WTC11 (cell line): Measurements from ENCODE around the gene MYO6. TPM values are rescaled to one million over a fixed set of nuclear protein-coding genes. Genes with fewer than 3 reads are reported as not detected.

Source experiments
- ATAC-seq: fragments of 200-7000 bp; cut with Tn5 transposase; 2 replicates; pipeline ENCODE4 v1.10.0; 2021; ENCODE audit warnings: mild to moderate bottlenecking, moderate library complexity
- CTCF ChIA-PET: fragments of 300-600 bp; sonication (Branson Sonifier 250); formaldehyde crosslinking; loops from one replicate; lab custom pipeline; 2021; ENCODE audit warnings: antibody characterized with exemption; lab: Charles Lee
- POLR2A ChIA-PET: fragments of 350-600 bp; sonication (Branson Sonifier 250); formaldehyde crosslinking; loops from one replicate; lab custom pipeline; 2021; ENCODE audit warnings: antibody characterized with exemption; lab: Charles Lee
- DNase-seq: peaks from one replicate; pipeline ENCODE4 v3.0.0; 2021; ENCODE audit warnings: low spot score
- H3K27ac Mint-ChIP-seq: 2 replicates; pipeline ENCODE4 v1.8.0; 2021; ENCODE audit warnings: mixed read lengths
- H3K27me3 Mint-ChIP-seq: 2 replicates; pipeline ENCODE4 v1.8.0; 2021; ENCODE audit warnings: low read depth, mild to moderate bottlenecking, moderate library complexity, mixed read lengths
- H3K36me3 Mint-ChIP-seq: 2 replicates; pipeline ENCODE4 v1.8.0; 2021; ENCODE audit warnings: mixed read lengths
- H3K4me1 Mint-ChIP-seq: 2 replicates; pipeline ENCODE4 v1.8.0; 2022; ENCODE audit warnings: mixed read lengths
- H3K4me3 Mint-ChIP-seq: 2 replicates; pipeline ENCODE4 v1.8.0; 2021; ENCODE audit warnings: mild to moderate bottlenecking, moderate library complexity, mixed read lengths
- H3K9me3 Mint-ChIP-seq: 2 replicates; pipeline ENCODE4 v1.8.0; 2021; ENCODE audit warnings: mixed read lengths
- CREB1 ChIP-seq: sonication (generic); formaldehyde crosslinking; IDR thresholded peaks from 2 replicates; pipeline ENCODE4 v1.8.0; 2023; ENCODE audit warnings: mild to moderate bottlenecking, missing genetic modification reagents
- CREM ChIP-seq: sonication (generic); formaldehyde crosslinking; IDR thresholded peaks from 2 replicates; pipeline ENCODE4 v1.8.1; 2022; ENCODE audit warnings: mild to moderate bottlenecking, missing genetic modification reagents, moderate library complexity
- EMX1 ChIP-seq: fragments of 250-450 bp; sonication (Bioruptor Pico); IDR thresholded peaks from 2 replicates; pipeline ENCODE4 v1.8.0; 2021; ENCODE audit warnings: mild to moderate bottlenecking
- FOXJ3 ChIP-seq: sonication (generic); formaldehyde crosslinking; IDR thresholded peaks from 2 replicates; pipeline ENCODE4 v1.9.0; 2021; ENCODE audit warnings: missing genetic modification reagents, mild to moderate bottlenecking, borderline replicate concordance
- KAT7 ChIP-seq: sonication (generic); formaldehyde crosslinking; IDR thresholded peaks from 2 replicates; pipeline ENCODE4 v1.8.1; 2023; ENCODE audit warnings: missing genetic modification reagents, mild to moderate bottlenecking, borderline replicate concordance
- NFE2L1 ChIP-seq: sonication (generic); formaldehyde crosslinking; IDR thresholded peaks from 2 replicates; pipeline ENCODE4 v1.8.1; 2023; ENCODE audit warnings: missing genetic modification reagents
- NFYB ChIP-seq: sonication (generic); formaldehyde crosslinking; conservative IDR thresholded peaks from 2 replicates; pipeline ENCODE4 v1.8.0; 2022; ENCODE audit warnings: low read depth, missing genetic modification reagents
- RELA ChIP-seq: sonication (generic); formaldehyde crosslinking; IDR thresholded peaks from 2 replicates; pipeline ENCODE4 v1.8.1; 2022; ENCODE audit warnings: missing genetic modification reagents, mild to moderate bottlenecking, borderline replicate concordance
- SMAD4 ChIP-seq: sonication (generic); formaldehyde crosslinking; IDR thresholded peaks from 2 replicates; pipeline ENCODE4 v1.8.0; 2022; ENCODE audit warnings: mild to moderate bottlenecking, missing genetic modification reagents
- TCF7 ChIP-seq: sonication (generic); formaldehyde crosslinking; IDR thresholded peaks from 2 replicates; pipeline ENCODE4 v1.8.0; 2022; ENCODE audit warnings: mild to moderate bottlenecking, low read depth, missing genetic modification reagents, moderate library complexity
- TEAD4 ChIP-seq: sonication (generic); formaldehyde crosslinking; IDR thresholded peaks from 2 replicates; pipeline ENCODE4 v1.8.0; 2022; ENCODE audit warnings: mild to moderate bottlenecking, missing genetic modification reagents
- ZNF138 ChIP-seq: sonication (generic); formaldehyde crosslinking; conservative IDR thresholded peaks from 2 replicates; pipeline ENCODE4 v1.8.1; 2022; ENCODE audit warnings: mild to moderate bottlenecking, moderate library complexity, missing genetic modification reagents
- ZNF219 ChIP-seq: sonication (generic); formaldehyde crosslinking; IDR thresholded peaks from 2 replicates; pipeline ENCODE4 v1.8.0; 2023; ENCODE audit warnings: missing genetic modification reagents, mild to moderate bottlenecking, borderline replicate concordance
- ZNF232 ChIP-seq: sonication (generic); formaldehyde crosslinking; IDR thresholded peaks from 2 replicates; pipeline ENCODE4 v1.8.0; 2022; ENCODE audit warnings: mild to moderate bottlenecking, missing genetic modification reagents
- ZNF263 ChIP-seq: sonication (generic); formaldehyde crosslinking; IDR thresholded peaks from 2 replicates; pipeline ENCODE4 v1.8.1; 2022; ENCODE audit warnings: low read depth, mild to moderate bottlenecking, moderate library complexity, missing genetic modification reagents
- ZNF396 ChIP-seq: fragments of 250-450 bp; sonication (Bioruptor Pico); IDR thresholded peaks from 2 replicates; pipeline ENCODE4 v1.8.0; 2021; ENCODE audit warnings: mild to moderate bottlenecking, moderate library complexity, borderline replicate concordance
- ZNF416 ChIP-seq: fragments of 250-450 bp; sonication (Bioruptor Pico); IDR thresholded peaks from 2 replicates; pipeline ENCODE4 v1.9.0; 2021; ENCODE audit warnings: mild to moderate bottlenecking, inconsistent platforms
- ZNF512 ChIP-seq: sonication (generic); formaldehyde crosslinking; IDR thresholded peaks from 2 replicates; pipeline ENCODE4 v1.8.1; 2022; ENCODE audit warnings: missing genetic modification reagents, borderline replicate concordance
- total RNA-seq: library from RNA; stranded (reverse); gene quantifications from 3 replicates; pipeline ENCODE4 v1.2.3, GENCODE V29; 2021
- TF ChIP-seq, protein P1 (sequence below): sonication (generic); formaldehyde crosslinking; IDR thresholded peaks from 2 replicates; pipeline ENCODE4 v1.8.1; 2022; ENCODE audit warnings: mild to moderate bottlenecking, moderate library complexity, missing genetic modification reagents
- TF ChIP-seq, protein P2 (sequence below): sonication (generic); formaldehyde crosslinking; IDR thresholded peaks from 2 replicates; pipeline ENCODE4 v1.8.1; 2023; ENCODE audit warnings: mild to moderate bottlenecking, missing genetic modification reagents, borderline replicate concordance
- TF ChIP-seq, protein P3 (sequence below): sonication (generic); formaldehyde crosslinking; IDR thresholded peaks from 2 replicates; pipeline ENCODE4 v1.8.0; 2022; ENCODE audit warnings: mild to moderate bottlenecking, missing genetic modification reagents
- TF ChIP-seq, protein P4 (sequence below): sonication (generic); formaldehyde crosslinking; IDR thresholded peaks from 2 replicates; pipeline ENCODE4 v1.8.0; 2022; ENCODE audit warnings: mild to moderate bottlenecking, missing genetic modification reagents
- TF ChIP-seq, protein P5 (sequence below): fragments of 250-450 bp; sonication (Bioruptor Pico); IDR thresholded peaks from 2 replicates; pipeline ENCODE4 v2.1.2; 2022; ENCODE audit warnings: mild to moderate bottlenecking, moderate library complexity

Gene MYO6
- total RNA-seq, 1 experiment from 2014 or later, result 32.6 TPM

DNA sequence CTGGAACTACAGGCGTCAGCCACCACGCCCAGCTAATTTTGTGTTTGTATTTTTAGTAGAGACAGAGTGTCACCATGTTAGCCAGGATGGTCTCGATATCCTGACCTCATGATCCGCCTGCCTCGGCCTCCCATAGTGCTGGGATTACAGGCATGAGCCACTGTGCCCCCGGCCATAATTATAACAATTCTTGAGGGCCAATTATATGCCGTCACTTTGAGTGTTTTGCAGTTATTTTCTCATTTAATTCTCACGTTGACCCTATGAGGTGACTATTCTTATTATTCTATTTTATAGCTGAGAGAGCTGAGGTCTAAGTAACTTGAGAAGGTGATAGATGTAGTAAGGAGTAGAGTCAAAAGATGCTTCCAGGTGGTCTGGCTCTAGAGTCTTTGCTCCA lies 13.0 kb downstream of the MYO6 start:
- DNase-seq (no peak), ATAC-seq (no peak)
- ChIA-PET CTCF (no interaction called here), POLR2A (no interaction called here)
- Mint-ChIP-seq H3K9me3 (no peaks in the 10 kb centered on the region), H3K27ac (no peak overlapping the region), H3K27me3 (no peaks in the 10 kb centered on the region), H3K36me3 (peaks cover 7% of the 10 kb centered on the region), H3K4me3 (no peak overlapping the region), H3K4me1 (peaks cover 23% of the 10 kb centered on the region)
- TF ChIP-seq, protein P1, sequence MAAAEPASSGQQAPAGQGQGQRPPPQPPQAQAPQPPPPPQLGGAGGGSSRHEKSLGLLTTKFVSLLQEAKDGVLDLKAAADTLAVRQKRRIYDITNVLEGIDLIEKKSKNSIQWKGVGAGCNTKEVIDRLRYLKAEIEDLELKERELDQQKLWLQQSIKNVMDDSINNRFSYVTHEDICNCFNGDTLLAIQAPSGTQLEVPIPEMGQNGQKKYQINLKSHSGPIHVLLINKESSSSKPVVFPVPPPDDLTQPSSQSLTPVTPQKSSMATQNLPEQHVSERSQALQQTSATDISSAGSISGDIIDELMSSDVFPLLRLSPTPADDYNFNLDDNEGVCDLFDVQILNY (CRISPR knock-in tag), result no peak
- TF ChIP-seq RELA (no peak), ZNF232 (no peak), ZNF416 (no peak), NFE2L1 (CRISPR knock-in tag) (no peak), CREM (CRISPR knock-in tag) (no peak), ZNF219 (CRISPR knock-in tag) (no peak), NFYB (CRISPR knock-in tag) (no peak), TCF7 (CRISPR knock-in tag) (no peak), ZNF263 (CRISPR knock-in tag) (no peak), ZNF138 (no peak), SMAD4 (CRISPR knock-in tag) (no peak), CREB1 (no peak)
- TF ChIP-seq, protein P2, sequence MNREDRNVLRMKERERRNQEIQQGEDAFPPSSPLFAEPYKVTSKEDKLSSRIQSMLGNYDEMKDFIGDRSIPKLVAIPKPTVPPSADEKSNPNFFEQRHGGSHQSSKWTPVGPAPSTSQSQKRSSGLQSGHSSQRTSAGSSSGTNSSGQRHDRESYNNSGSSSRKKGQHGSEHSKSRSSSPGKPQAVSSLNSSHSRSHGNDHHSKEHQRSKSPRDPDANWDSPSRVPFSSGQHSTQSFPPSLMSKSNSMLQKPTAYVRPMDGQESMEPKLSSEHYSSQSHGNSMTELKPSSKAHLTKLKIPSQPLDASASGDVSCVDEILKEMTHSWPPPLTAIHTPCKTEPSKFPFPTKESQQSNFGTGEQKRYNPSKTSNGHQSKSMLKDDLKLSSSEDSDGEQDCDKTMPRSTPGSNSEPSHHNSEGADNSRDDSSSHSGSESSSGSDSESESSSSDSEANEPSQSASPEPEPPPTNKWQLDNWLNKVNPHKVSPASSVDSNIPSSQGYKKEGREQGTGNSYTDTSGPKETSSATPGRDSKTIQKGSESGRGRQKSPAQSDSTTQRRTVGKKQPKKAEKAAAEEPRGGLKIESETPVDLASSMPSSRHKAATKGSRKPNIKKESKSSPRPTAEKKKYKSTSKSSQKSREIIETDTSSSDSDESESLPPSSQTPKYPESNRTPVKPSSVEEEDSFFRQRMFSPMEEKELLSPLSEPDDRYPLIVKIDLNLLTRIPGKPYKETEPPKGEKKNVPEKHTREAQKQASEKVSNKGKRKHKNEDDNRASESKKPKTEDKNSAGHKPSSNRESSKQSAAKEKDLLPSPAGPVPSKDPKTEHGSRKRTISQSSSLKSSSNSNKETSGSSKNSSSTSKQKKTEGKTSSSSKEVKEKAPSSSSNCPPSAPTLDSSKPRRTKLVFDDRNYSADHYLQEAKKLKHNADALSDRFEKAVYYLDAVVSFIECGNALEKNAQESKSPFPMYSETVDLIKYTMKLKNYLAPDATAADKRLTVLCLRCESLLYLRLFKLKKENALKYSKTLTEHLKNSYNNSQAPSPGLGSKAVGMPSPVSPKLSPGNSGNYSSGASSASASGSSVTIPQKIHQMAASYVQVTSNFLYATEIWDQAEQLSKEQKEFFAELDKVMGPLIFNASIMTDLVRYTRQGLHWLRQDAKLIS, result no peak
- TF ChIP-seq, protein P3, sequence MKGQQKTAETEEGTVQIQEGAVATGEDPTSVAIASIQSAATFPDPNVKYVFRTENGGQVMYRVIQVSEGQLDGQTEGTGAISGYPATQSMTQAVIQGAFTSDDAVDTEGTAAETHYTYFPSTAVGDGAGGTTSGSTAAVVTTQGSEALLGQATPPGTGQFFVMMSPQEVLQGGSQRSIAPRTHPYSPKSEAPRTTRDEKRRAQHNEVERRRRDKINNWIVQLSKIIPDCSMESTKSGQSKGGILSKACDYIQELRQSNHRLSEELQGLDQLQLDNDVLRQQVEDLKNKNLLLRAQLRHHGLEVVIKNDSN, result no peak
- TF ChIP-seq, protein P4, sequence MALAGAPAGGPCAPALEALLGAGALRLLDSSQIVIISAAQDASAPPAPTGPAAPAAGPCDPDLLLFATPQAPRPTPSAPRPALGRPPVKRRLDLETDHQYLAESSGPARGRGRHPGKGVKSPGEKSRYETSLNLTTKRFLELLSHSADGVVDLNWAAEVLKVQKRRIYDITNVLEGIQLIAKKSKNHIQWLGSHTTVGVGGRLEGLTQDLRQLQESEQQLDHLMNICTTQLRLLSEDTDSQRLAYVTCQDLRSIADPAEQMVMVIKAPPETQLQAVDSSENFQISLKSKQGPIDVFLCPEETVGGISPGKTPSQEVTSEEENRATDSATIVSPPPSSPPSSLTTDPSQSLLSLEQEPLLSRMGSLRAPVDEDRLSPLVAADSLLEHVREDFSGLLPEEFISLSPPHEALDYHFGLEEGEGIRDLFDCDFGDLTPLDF (CRISPR knock-in tag), result no peak

DNA sequence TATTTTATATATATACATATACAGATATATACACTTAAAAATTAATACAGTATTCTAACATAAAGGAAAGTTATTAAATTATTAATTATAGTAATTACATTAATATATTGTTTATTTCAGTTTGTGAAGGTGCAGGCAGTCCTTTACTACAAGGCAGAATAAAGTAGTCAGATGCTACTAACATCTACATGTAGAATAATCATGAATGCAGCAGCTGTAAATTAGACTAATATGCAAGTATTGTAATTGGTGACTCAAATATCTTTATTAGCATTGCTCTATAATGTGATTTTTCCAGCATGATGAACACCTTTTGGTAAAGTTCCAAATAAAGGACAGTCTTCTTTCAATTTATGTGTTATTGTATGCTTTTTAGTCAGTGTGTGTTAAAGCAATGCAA lies 17.3 kb downstream of the MYO6 start:
- DNase-seq, result no peak
- Mint-ChIP-seq H3K36me3 (peaks cover 7% of the 10 kb centered on the region), H3K27ac (no peak overlapping the region), H3K27me3 (no peaks in the 10 kb centered on the region), H3K4me3 (no peak overlapping the region), H3K9me3 (no peaks in the 10 kb centered on the region), H3K4me1 (peaks cover 8% of the 10 kb centered on the region)
- no peak for ATAC-seq
- CTCF ChIA-PET, result no interaction called here
- TF ChIP-seq TEAD4 (CRISPR knock-in tag) (no peak), ZNF512 (CRISPR knock-in tag) (no peak), ZNF396 (CRISPR knock-in tag) (no peak), SMAD4 (CRISPR knock-in tag) (no peak), EMX1 (no peak), FOXJ3 (CRISPR knock-in tag) (no peak), KAT7 (CRISPR knock-in tag) (no peak)
- TF ChIP-seq, protein P5, sequence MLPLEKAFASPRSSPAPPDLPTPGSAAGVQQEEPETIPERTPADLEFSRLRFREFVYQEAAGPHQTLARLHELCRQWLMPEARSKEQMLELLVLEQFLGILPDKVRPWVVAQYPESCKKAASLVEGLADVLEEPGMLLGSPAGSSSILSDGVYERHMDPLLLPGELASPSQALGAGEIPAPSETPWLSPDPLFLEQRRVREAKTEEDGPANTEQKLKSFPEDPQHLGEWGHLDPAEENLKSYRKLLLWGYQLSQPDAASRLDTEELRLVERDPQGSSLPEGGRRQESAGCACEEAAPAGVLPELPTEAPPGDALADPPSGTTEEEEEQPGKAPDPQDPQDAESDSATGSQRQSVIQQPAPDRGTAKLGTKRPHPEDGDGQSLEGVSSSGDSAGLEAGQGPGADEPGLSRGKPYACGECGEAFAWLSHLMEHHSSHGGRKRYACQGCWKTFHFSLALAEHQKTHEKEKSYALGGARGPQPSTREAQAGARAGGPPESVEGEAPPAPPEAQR (CRISPR knock-in tag), result no peak
- TF ChIP-seq, all 79 proteins: peak for 0
- POLR2A ChIA-PET, result no interaction called here
